Erythroblast (primary cell): ENCODE data around the gene ALDH1A1.

Experiments
- DNase-seq, 2 experiments: peaks; one replicate each; lab custom pipeline; 2025; lab: John Stamatoyannopoulos, UW
- GATA1 ChIP-seq: IDR thresholded peaks from 2 replicates; pipeline ENCODE4 v1.6.1; 2011; ENCODE audit warnings: low read depth, mild to moderate bottlenecking, control low read depth, low read length, moderate library complexity
- POLR2A ChIP-seq: IDR thresholded peaks from 2 replicates; pipeline ENCODE4 v1.6.1; 2011; ENCODE audit warnings: mild to moderate bottlenecking, low read length

Gene ALDH1A1

GRCh38 chr9:72958485-72959281 is 5.8 kb upstream of the ALDH1A1 start:
- no peak for TF ChIP-seq POLR2A
- no peak for DNase-seq

GRCh38 chr9:72955571-72955970 is 2.7 kb upstream of the ALDH1A1 start:
- DNase-seq: no peak
- TF ChIP-seq POLR2A: no peak
- TF ChIP-seq GATA1: no peak

DNA sequence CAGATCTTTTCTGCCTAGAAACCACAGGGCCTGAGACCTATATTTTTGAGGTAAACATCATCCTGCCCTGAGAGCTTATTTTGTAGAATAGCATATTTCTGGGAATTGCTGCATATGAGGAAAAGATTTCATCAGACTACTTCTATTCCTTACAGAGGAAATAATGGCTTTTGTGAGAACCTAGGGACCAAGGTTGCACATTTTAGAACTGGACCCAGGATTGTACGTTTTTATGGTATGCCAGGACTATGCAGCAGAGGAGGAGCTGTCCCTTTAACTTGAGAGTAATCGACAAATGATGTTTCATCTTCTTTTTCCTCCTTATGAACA is 2.2 kb upstream of the ALDH1A1 start:
- DNase-seq: no peak
- TF ChIP-seq POLR2A: no peak
- TF ChIP-seq GATA1: no peak

GRCh38 chr9:72954431-72955125 is 1.7 kb upstream of the ALDH1A1 start:
- TF ChIP-seq POLR2A (no peak), GATA1 (no peak)
- DNase-seq: no peak

DNA sequence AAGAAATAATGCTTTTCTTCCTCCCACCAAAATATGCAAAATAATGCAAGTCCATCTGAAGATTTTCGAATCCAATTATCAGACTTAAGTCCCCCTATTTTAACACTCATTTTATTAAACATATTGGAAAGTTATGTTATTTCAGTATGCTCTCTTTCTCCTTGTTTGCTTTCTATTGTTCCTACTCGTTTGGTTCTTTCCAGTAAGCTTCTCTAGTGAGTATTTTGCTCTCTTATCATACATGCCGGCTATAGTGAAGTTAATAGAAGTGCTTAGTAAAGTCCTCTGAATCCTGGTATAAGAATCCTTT is 517 bp downstream of the ALDH1A1 start:
- TF ChIP-seq POLR2A (no peak), GATA1 (no peak)
- DNase-seq: no peak

DNA sequence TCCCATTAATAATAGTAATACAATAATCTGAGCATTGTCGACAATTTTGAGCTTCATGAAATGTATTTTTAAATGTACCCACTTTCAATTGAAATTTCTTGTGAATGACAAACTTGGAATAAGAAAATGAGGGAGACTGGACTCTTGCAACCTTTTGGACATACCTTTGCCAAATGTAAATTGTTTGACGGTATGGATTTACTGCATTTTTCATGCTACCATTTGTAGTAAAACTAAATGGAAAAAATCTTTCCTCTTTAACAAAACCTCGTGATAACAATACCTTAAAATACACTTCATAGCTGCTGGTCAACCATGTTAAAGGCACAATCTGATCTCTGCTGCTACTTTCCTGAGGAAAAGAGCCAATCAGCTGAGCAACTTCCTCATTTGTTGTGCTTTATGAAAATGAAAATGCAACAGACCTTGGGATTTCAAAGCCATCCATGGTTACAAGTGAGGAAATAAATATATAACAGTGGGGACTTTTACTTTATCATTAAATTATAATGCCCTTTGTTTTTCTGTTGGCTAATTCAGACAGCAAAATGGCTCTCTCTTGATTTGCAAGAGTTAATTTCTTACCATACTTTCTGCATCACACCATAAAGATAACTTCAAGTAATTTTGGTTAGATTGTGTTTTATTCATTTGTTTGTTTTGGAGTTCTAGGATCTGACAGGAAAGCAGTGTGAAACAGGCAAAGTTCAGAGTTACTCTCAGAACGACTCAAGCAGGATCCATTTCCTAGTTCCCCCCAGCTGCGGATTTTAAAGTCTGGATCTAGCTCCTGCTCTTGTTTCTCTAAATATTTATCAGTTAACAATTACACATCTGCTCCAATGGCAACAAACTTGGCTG is 1.1 kb downstream of the ALDH1A1 start:
- DNase-seq: no peak
- TF ChIP-seq POLR2A: no peak
- TF ChIP-seq GATA1: no peak

- TF ChIP-seq GATA1 (no peak), POLR2A (no peak)
- DNase-seq: peak in 1 of 2 experiments; percentile 3
Observed at GRCh38 chr9:72950875-72951442, 1.9 kb downstream of the ALDH1A1 start.

DNA sequence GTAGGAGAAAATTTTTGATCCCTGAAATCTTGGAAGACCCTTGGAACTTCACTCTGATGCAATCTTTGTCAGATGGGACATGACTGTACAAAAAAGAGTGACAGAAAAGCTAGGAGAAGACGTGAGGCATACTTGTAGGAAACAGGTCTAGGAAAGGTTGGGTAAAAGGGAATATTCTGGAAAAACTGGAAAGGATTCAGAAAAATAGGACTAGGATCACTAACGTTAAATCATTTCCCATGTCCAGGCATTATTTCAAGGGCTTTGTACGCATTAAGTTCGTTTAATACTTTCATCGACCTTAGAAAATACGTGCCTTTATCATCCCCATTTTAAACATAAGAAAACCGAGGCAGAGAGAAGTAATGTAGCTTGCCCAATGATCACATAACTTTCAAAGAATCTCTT is 2.9 kb downstream of the ALDH1A1 start:
- DNase-seq: no peak
- TF ChIP-seq POLR2A (no peak), GATA1 (no peak)

DNA sequence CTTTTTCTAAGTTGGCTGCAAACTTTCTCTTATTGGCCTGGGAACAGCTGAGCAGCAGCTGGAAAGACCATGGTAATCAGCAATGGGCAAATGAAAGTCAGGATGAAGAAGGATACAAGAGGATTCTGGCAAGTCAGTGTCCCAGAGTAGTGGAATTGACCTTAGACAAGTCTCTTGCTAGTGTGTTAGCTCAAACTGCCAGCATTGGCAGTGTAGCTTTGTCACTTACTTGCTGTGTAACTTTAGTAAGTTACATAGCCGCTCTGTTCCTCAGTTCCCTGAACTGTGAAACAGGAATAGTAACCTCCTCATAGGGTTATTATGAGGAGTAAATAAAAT is 3.6 kb downstream of the ALDH1A1 start:
- DNase-seq: no peak
- TF ChIP-seq GATA1: no peak
- TF ChIP-seq POLR2A: no peak

DNA sequence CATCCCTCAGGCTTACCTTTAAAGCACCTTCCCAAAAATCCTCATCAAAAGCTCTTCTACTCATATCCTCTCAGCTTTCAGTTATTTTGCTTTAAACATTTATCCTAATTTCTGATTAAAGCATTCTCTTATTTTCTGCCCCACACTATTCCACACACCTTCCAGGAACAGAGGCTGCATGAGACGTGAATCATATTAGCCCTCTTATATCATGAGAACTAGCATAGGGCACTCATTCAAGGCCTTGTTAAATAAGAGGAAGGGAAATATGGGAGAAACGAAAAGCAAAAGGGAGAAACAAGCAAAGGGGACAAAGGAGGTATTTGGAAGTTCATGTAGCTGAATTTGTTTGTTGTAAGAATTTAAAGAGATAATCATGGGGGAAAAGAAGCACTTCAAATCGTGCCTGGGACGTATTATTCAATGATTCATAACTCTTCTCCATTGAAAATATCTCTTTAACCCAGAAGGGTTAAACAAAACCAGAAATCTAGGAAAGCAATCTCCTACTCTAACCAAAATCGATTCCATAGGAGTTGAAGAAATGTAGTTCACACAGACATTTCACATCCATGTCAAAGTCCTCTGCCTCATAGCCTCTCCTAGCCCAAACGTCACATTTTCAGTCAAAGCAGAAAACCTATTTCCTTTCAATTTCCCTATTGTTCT is 4.1 kb downstream of the ALDH1A1 start:
- DNase-seq: no peak
- no peak for TF ChIP-seq GATA1
- TF ChIP-seq POLR2A: no peak

- no peak for DNase-seq
- TF ChIP-seq POLR2A (no peak), GATA1 (no peak)
Observed at GRCh38 chr9:72947984-72948465, 4.8 kb downstream of the ALDH1A1 start.

DNA sequence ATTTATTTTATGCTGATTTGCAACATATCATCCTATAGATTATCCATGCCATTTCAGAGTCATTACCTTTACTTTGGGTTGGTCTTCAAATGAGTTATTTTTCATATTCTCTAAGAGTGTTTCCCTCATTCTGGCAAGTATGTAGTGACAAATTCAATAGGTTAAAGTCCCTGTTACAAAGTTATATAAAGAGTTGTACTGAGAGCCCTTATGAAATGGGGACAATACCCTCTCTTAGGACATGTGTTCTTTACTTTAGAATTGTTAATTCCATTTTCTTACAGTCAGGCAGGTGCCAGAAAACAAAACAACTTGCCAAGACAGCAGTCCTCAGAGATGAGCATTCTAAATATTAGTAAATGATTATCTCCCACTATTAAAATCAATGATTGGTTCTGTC is 6.0 kb downstream of the ALDH1A1 start:
- DNase-seq: no peak
- no peak for TF ChIP-seq POLR2A
- no peak for TF ChIP-seq GATA1

GRCh38 chr9:72946318-72946717 is 6.5 kb downstream of the ALDH1A1 start:
- DNase-seq: no peak
- TF ChIP-seq POLR2A: no peak
- no peak for TF ChIP-seq GATA1
